ENCODE results near the gene RTP5.
A peak's percentile ranks its signal among the peaks of the same experiment; 100 is the strongest.

Gene RTP5

DNA sequence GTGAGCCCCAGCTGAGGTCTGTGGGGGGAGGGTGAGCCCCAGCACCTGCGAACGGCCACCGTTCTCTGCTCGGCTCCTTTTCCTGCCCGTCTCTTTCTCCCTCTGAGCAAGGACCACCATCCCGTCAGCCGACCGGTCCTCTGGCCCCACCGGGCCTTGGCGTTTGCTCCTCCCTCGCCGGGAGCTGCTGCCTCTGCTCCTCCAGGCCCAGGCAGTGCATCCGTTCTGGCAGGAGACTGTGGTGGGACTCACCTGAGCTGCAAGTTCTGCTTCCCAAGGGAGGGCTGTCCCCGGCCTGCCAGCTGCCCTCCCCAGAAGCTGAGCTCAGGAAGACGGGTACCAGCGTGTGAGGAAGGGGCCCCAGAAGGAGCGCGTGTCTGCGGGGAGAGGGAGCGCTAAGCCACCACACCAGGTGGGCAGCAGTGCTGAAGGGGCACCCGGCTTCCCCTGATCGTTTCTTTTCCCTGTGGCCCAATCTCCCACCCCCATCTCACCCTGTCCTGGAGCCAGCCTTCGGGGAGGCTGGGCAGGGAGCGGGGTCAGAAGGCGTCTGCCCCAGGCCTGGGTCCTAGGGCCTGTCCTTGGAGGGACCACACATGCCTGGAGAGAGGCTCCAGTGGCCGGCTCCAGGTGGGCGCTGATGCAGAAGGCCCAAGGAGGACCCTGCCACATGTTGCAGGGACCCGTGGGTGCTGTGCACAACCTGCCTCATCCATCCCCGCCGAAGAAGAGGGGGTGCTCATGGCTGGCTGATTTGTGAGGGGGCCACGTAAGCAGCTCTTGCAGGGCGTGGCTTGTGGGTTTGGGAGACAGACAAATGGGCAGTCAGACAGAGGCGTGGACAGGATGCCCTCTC lies 2.5 kb upstream of the RTP5 start:
- intact Hi-C loops (cut with DNase I) = no loop called here

GRCh38 chr2:241867776-241868420 lies 1.6 kb upstream of the RTP5 start:
- DNase-seq = peak in 4 of 10 donors; percentile 18 to 85 (median 75)
- intact Hi-C loops (cut with DNase I) = no loop called here

More for the DNA sequence above, 2.5 kb upstream of the RTP5 start:
- peak in 4 of 10 donors; percentile 6 to 81 (median 46) for DNase-seq

DNA sequence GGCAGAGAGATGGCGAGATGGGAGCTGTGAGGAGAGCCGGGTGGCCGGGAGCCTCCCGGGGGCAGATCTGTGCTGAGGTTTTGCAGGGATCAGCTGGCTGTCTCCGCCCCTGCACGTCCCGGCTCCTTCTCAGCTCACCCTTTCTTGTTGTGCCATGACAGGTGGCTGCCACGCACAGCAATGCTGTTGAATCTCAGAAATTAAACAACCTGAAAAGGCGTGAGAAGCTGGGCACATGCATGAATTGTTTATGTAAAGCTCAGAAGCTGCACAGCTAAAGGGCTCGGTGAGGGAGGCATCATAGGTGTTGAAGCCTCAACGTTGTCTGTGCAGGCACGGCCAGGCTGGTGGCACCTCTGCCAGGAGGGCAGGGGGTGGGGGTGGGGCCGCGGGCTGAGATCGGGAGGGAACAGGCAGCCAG lies 858 bp upstream of the RTP5 start:
- DNase-seq = peak in 4 of 10 donors; percentile 25 to 82 (median 72)
- intact Hi-C loops (cut with DNase I) = no loop called here

DNA sequence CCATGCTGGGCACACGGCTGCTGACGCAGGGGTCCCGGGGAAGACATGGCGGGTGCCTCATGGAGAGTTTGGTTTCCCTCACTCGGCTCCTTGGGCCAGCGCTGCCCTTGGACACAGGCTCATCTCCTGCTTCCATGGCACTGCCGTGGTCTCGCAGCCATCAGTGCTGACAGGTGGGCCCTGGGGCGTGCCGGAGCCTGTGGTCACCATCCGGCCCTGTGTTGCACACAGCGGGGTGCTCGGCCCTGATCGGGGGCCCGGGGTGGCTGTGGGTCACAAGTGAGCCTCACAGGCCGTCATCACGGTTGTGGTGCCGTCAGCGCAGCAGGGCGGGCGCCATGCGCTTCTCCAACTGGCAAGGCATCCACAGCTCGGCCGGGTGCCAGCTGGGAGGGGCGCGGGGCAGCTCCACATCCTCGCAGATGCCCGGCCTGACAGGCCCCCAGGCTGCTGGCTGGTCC lies 582 bp downstream of the RTP5 start:
- intact Hi-C loops (cut with DNase I) = loop anchor here (10.0 kb wide), 1 partner anchor 1015 kb away; no protein-coding TSS in a partner anchor
- DNase-seq = peak in 4 of 10 donors; percentile 39 to 86 (median 84)

GRCh38 chr2:241870611-241871537 lies 1.3 kb downstream of the RTP5 start:
- DNase-seq = peak in 5 of 10 donors; percentile 17 to 82 (median 66)
- intact Hi-C loops (cut with DNase I) = loop anchor here (10.0 kb wide), 1 partner anchor 1016 kb away; no protein-coding TSS in a partner anchor

DNA sequence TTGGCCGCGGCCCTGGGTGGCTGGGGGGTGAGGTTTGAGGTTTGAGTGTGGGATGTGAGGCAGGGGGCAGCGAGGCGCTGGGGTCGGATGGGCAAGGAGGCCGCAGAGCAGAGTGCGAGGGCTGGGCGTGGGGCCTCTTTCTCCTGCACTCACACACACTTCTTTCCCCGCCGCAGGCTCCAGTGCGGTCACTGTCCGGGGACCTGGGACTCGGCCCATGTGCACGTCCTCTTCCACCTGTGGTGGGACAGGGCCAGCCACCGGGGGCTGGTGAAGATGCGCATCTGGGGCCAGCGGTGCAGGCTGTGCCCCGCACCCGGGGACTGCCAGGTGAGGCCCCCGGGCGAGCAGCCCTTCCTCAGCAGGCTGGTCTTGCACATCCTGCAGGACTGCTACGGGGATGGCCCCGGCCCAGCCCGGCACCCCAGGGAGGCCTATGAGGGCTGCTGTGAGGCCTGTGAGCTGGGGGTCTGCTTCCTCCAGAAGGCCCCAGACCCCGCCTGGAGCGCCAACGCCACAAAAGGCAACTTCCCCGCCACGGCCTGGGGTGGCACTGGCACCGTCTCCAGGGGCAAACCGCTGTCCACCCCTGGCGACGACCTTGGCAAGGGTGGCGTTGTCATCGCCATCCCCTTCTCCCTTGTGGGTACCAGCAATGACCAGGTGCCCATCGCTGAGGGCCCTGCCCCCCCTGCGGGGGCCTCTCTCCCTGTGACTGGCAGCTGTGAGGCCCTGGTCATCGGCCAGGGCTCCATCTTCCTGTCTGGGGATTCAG lies 2.2 kb downstream of the RTP5 start:
- DNase-seq = peak in 3 of 10 donors; percentile 58 to 72 (median 72)
- intact Hi-C loops (cut with DNase I) = loop anchor here (10.0 kb wide), 1 partner anchor 1017 kb away; no protein-coding TSS in a partner anchor

DNA sequence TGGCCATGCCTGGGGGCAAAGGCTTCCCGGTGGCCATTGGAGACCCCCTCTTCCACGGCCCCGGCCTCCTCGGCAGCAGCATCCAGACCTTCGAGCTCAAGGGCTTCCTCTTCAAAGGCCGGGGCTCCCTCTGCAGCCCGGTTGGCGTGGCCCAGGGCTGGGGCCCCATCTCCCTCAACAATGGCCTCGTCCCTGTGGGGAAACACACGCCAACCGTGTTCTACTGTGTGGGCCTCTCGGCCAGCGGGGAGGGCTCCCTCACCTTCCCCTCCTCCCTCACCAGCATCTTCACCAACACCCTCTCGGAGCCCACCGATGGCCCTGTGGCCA lies 2.7 kb downstream of the RTP5 start:
- intact Hi-C loops (cut with DNase I) = loop anchor here (10.0 kb wide), 1 partner anchor 1017 kb away; no protein-coding TSS in a partner anchor
- peak in 2 of 10 donors; percentile 44 to 69 for DNase-seq

GRCh38 chr2:241873081-241873802 lies 3.7 kb downstream of the RTP5 start:
- intact Hi-C loops (cut with DNase I) = loop anchor here (10.0 kb wide), 1 partner anchor 1018 kb away; no protein-coding TSS in a partner anchor
- peak in 3 of 10 donors; percentile 55 to 75 (median 75) for DNase-seq

DNA sequence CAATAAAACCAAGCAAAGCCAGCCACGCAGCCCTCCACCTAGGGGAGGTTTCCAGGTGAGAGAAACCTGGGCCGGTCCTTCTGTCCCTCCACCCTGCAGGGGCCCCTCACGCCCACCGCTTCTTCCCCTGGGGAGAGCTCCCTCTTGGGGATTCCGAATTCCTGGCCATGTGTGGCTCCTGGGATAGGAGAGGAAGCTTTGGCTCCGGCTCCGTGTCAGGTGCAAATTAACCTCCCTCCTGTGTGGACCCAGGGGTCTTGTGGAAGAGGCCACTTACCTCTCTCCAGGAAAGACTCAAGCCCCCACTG lies 4.2 kb downstream of the RTP5 start:
- peak in 1 of 10 donors; percentile 63 for DNase-seq
- intact Hi-C loops (cut with DNase I) = loop anchor here (10.0 kb wide), 1 partner anchor 1019 kb away; no protein-coding TSS in a partner anchor

DNA sequence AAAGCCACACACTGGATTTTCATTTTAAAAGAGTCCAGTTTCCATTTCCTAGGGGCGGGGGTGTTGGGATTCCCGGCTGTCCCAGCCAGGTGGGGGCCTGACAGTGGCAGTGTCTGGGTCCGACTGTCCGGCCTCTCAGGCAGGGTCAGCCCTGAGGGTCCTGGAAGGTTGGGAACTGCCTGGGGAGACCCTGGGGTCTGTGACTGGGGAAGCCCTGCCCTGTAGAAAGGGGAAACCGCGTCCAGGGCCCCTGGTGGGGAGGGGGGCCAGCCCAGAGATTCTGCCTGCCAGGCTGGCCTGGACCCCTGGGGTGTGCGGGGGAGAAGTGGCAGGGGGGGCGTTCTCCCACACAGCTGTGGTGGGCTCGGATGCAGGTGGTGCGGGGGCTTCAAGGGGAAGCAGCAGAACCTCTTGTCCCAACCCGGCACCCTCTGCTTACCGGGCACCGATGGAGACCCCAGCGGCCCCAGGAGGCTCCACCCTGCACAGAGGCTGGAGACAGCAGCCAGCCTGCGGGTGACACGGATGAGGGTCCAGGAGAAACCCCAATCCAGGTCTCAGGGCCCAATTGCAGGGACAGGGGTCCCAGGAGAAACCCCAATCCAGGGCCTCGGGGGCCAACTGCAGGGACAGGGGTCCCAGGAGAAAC lies 4.9 kb downstream of the RTP5 start:
- intact Hi-C loops (cut with DNase I) = loop anchor here (10.0 kb wide), 1 partner anchor 1020 kb away; no protein-coding TSS in a partner anchor
- DNase-seq = peak in 2 of 10 donors; percentile 57 to 64

- intact Hi-C loops (cut with DNase I) = loop anchor here (5.0 to 10.0 kb wide), 2 partner anchors 139 to 1021 kb away; no protein-coding TSS in a partner anchor
- DNase-seq = peak in 3 of 10 donors; percentile 71 to 95 (median 95)
Observed at GRCh38 chr2:241875754-241876527, 6.4 kb downstream of the RTP5 start.

DNA sequence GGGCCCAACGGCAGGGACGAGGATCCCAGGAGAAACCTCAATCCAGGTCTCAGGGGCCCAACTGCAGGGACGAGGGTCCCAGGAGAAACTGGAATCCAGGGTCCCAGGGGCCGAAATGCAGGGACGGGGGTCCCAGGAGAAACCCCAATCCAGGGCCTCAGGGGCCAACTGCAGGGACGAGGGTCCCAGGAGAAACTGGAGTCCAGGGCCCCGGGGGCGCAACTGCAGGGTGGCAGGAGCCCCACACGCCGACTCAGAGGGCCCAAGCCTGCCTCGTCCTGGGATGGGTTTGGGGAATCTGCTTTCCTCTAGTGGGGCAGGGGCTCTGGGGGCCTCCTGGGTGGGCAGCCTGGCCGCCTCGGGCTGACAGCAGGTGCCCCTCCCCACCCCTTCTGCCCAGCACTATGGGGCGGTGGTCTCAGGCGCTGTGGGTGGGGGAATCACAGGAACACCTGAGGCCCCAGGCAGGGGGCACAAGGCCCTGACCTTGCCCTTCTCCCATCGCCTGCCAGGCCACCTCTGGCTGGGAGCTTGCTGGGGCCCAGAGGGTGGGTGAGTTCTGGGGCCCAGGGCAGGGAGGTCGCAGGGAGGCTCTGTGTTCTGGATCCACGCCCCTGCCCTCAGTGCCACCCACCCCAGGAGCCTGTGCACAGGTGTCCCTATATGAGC lies 7.1 kb downstream of the RTP5 start:
- DNase-seq = peak in 3 of 10 donors; percentile 62 to 75 (median 63)
- intact Hi-C loops (cut with DNase I) = loop anchor here (5.0 to 10.0 kb wide), 2 partner anchors 139 to 1022 kb away; no protein-coding TSS in a partner anchor

DNA sequence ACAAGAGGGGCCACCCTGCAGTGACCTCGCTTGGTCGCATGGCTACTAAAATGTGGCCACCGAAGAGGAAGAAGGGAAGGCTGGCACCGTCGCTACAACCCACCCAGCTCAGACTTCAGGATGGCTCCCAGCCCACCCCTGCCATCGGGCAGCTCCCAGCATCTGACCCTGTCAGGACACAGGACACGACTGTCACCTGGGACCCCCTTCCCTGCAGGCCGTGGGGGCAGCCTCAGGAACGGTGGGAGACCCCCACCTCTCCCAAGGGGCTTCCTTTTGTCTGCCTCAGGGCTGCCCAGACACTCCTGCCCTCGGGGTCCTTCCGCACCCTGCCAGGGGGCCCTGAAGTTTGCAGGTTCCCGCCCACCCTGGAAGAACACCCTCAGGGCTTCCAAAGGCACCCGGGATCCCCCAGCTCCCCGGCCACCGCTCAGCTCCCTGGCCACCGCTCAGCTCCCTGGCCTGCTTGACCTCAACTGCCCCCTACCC lies 7.7 kb downstream of the RTP5 start:
- DNase-seq = peak in 3 of 10 donors; percentile 37 to 82 (median 62)
- intact Hi-C loops (cut with DNase I) = loop anchor here (5.0 to 10.0 kb wide), 2 partner anchors 140 to 1022 kb away; no protein-coding TSS in a partner anchor

- intact Hi-C loops (cut with DNase I) = loop anchor here (5.0 to 10.0 kb wide), 2 partner anchors 141 to 1023 kb away; no protein-coding TSS in a partner anchor
- peak in 9 of 10 donors; percentile 54 to 97 (median 80) for DNase-seq
Observed at GRCh38 chr2:241877989-241878970, 8.8 kb downstream of the RTP5 start.

DNA sequence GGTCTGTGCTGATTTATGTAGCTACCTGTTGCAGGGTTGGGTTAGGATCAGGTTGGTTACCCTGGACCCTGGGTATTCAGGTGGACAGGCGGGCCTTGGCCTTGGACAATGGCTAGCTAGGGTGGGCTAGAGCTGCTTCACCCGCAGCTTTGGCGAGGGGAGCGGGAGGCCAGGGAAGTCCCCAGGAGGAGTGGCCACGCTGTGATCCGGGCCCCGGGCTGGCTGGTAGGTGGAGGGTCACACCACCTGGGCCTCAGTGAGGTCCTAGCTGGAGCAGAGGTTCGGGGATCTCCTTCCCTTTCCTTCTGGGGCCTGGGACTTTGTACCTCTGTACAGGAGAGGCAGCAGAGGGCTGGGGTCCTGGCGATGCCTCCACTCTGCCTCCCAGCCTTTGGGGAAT lies 9.8 kb downstream of the RTP5 start:
- peak in 3 of 10 donors; percentile 49 to 61 (median 57) for DNase-seq
- intact Hi-C loops (cut with DNase I) = loop anchor here (5.0 to 10.0 kb wide), 2 partner anchors 142 to 1025 kb away; no protein-coding TSS in a partner anchor

All from posterior cingulate gyrus (tissue), 11 donors.